ENCODE data around the gene LSM7.
"Not testable (repeated sequence)": the region's sequence is repeated elsewhere in the genome, so short reads cannot be mapped to it uniquely, and the experiment has no call there.

Gene LSM7

GRCh38 chr19:2354670-2355069 is 26.3 kb upstream of the LSM7 start:
- no peak for DNase-seq

GRCh38 chr19:2353887-2354592 is 25.7 kb upstream of the LSM7 start:
- no peak for DNase-seq

GRCh38 chr19:2353159-2353886 is 24.9 kb upstream of the LSM7 start:
- no peak for DNase-seq

GRCh38 chr19:2352121-2352520 is 23.7 kb upstream of the LSM7 start:
- DNase-seq = no peak

GRCh38 chr19:2351591-2351990 is 23.2 kb upstream of the LSM7 start:
- DNase-seq = no peak

GRCh38 chr19:2350656-2351055 is 22.3 kb upstream of the LSM7 start:
- DNase-seq = no peak

- not testable (repeated sequence) for DNase-seq
Observed at GRCh38 chr19:2349818-2350217, 21.4 kb upstream of the LSM7 start.

- DNase-seq = no peak
Observed at GRCh38 chr19:2345794-2346663, 17.6 kb upstream of the LSM7 start.

GRCh38 chr19:2345076-2345475 is 16.7 kb upstream of the LSM7 start:
- DNase-seq = no peak

- no peak for DNase-seq
Observed at GRCh38 chr19:2344381-2344870, 16.0 kb upstream of the LSM7 start.

- DNase-seq = no peak
Observed at GRCh38 chr19:2343289-2343982, 15.1 kb upstream of the LSM7 start.

GRCh38 chr19:2342656-2343288 is 14.4 kb upstream of the LSM7 start:
- DNase-seq = no peak

- DNase-seq = no peak
Observed at GRCh38 chr19:2341982-2342381, 13.6 kb upstream of the LSM7 start.

- no peak for DNase-seq
Observed at GRCh38 chr19:2341244-2341751, 12.9 kb upstream of the LSM7 start.

- DNase-seq = no peak
Observed at GRCh38 chr19:2340496-2341243, 12.3 kb upstream of the LSM7 start.

GRCh38 chr19:2339644-2340310 is 11.4 kb upstream of the LSM7 start:
- DNase-seq = no peak

GRCh38 chr19:2338751-2339643 is 10.6 kb upstream of the LSM7 start:
- no peak for DNase-seq

- no peak for DNase-seq
Observed at GRCh38 chr19:2338055-2338615, 9.7 kb upstream of the LSM7 start.

- peak; percentile 70 for DNase-seq
Observed at GRCh38 chr19:2337329-2337707, 8.9 kb upstream of the LSM7 start.
